ENCODE results near the gene NDUFC2. TPM values are rescaled to one million over a fixed set of nuclear protein-coding genes. Genes with fewer than 3 reads are reported as not detected.

The NDUFC2 gene
- polyA plus RNA-seq, 1 donor from 2014 or later = 269 TPM

DNA sequence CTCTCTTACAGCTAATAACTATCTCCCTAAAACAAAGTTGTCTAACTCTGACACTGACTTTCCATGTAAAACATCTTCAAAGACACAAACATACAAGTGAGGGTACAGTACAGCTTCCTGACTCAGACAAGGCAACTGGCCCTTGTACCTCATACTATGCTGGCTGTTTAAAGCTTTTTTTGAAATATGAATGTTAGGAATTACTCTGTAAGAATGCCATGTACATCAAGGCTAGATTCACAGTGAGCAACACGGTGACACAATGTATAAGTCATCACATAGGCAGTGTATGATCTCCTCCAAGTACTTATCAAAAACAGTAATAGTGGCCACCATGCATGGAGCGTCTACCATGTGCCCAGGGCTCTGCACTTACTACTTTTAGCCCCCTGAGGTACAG, 31.2 kb upstream of the NDUFC2 start:
- no peak overlapping the region for H3K27ac ChIP-seq (ENCODE audit: low read length)
- no peaks in the 10 kb centered on the region for H4K20me1 ChIP-seq (ENCODE audit: insufficient read depth)
- H3K9me3 ChIP-seq (ENCODE audit: low read length) = no peaks in the 10 kb centered on the region
- H3F3A ChIP-seq (ENCODE audit: insufficient read depth, low read length, poor library complexity, severe bottlenecking) = no peaks in the 10 kb centered on the region
- H3K36me3 ChIP-seq (ENCODE audit: insufficient read depth, low read length) = no peaks in the 10 kb centered on the region
- TF ChIP-seq TAF1 (IDR thresholded peaks at IDR 0.05; ENCODE audit: low read depth) (no peak), EP300 (conservative IDR thresholded peaks at IDR 0.05; ENCODE audit: poor library complexity, severe bottlenecking) (no peak), EZH2 (IDR thresholded peaks at IDR 0.05; ENCODE audit: borderline replicate concordance, insufficient read depth, low read length, poor library complexity, severe bottlenecking) (no peak), MXI1 (conservative IDR thresholded peaks at IDR 0.05; ENCODE audit: poor library complexity, severe bottlenecking) (no peak), POLR2AphosphoS5 (IDR thresholded peaks at IDR 0.05) (no peak), SMC3 (conservative IDR thresholded peaks at IDR 0.05; ENCODE audit: poor library complexity) (no peak), RAD21 (conservative IDR thresholded peaks at IDR 0.05) (no peak)
- TF ChIP-seq, protein P1, sequence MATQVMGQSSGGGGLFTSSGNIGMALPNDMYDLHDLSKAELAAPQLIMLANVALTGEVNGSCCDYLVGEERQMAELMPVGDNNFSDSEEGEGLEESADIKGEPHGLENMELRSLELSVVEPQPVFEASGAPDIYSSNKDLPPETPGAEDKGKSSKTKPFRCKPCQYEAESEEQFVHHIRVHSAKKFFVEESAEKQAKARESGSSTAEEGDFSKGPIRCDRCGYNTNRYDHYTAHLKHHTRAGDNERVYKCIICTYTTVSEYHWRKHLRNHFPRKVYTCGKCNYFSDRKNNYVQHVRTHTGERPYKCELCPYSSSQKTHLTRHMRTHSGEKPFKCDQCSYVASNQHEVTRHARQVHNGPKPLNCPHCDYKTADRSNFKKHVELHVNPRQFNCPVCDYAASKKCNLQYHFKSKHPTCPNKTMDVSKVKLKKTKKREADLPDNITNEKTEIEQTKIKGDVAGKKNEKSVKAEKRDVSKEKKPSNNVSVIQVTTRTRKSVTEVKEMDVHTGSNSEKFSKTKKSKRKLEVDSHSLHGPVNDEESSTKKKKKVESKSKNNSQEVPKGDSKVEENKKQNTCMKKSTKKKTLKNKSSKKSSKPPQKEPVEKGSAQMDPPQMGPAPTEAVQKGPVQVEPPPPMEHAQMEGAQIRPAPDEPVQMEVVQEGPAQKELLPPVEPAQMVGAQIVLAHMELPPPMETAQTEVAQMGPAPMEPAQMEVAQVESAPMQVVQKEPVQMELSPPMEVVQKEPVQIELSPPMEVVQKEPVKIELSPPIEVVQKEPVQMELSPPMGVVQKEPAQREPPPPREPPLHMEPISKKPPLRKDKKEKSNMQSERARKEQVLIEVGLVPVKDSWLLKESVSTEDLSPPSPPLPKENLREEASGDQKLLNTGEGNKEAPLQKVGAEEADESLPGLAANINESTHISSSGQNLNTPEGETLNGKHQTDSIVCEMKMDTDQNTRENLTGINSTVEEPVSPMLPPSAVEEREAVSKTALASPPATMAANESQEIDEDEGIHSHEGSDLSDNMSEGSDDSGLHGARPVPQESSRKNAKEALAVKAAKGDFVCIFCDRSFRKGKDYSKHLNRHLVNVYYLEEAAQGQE (IDR thresholded peaks at IDR 0.05; ENCODE audit: borderline replicate concordance) = no peak
- TF ChIP-seq, protein P2, sequence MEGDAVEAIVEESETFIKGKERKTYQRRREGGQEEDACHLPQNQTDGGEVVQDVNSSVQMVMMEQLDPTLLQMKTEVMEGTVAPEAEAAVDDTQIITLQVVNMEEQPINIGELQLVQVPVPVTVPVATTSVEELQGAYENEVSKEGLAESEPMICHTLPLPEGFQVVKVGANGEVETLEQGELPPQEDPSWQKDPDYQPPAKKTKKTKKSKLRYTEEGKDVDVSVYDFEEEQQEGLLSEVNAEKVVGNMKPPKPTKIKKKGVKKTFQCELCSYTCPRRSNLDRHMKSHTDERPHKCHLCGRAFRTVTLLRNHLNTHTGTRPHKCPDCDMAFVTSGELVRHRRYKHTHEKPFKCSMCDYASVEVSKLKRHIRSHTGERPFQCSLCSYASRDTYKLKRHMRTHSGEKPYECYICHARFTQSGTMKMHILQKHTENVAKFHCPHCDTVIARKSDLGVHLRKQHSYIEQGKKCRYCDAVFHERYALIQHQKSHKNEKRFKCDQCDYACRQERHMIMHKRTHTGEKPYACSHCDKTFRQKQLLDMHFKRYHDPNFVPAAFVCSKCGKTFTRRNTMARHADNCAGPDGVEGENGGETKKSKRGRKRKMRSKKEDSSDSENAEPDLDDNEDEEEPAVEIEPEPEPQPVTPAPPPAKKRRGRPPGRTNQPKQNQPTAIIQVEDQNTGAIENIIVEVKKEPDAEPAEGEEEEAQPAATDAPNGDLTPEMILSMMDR (IDR thresholded peaks at IDR 0.05; ENCODE audit: poor library complexity, severe bottlenecking) = no peak
- H3K79me2 ChIP-seq (replicated peaks; ENCODE audit: insufficient read depth, low read length) = no peaks in the 10 kb centered on the region
- H3K9ac ChIP-seq (ENCODE audit: low read length) = no peak overlapping the region
- H2AFZ ChIP-seq (ENCODE audit: low read depth, low read length) = no peak overlapping the region
- no peak overlapping the region for H3K4me3 ChIP-seq (ENCODE audit: low read length)
- H3K27me3 ChIP-seq (ENCODE audit: insufficient read depth, low read depth, low read length) = no peaks in the 10 kb centered on the region
- H3K9me2 ChIP-seq (ENCODE audit: insufficient read depth, low read length) = no peaks in the 10 kb centered on the region
- H3K4me2 ChIP-seq (ENCODE audit: low read length) = no peak overlapping the region

DNA sequence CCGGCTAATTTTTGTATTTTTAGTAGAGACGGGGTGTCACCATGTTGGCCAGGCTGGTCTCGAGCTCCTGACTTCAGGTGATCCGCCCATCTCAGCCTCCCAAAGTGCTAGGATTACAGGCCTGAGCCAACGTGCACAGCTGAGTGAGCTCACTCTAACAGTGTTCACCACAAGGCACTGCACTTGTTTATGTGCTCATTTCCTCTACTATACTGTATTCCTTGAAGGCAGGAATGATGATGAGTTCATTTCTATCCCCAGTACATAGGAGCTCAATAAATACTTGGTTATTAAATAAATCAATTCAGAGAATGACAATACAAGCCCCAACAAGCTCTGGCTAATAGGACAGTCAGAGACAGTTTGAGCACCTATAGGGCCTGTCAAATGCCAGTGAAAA, 30.7 kb upstream of the NDUFC2 start:
- Histone ChIP-seq H3K9ac (ENCODE audit: low read length) (no peak overlapping the region), H3K36me3 (ENCODE audit: insufficient read depth, low read length) (no peaks in the 10 kb centered on the region), H3K27ac (ENCODE audit: low read length) (no peak overlapping the region), H3F3A (ENCODE audit: insufficient read depth, low read length, poor library complexity, severe bottlenecking) (no peaks in the 10 kb centered on the region), H3K4me3 (ENCODE audit: low read length) (no peak overlapping the region), H3K79me2 (replicated peaks; ENCODE audit: insufficient read depth, low read length) (no peaks in the 10 kb centered on the region), H4K20me1 (ENCODE audit: insufficient read depth) (no peaks in the 10 kb centered on the region), H3K27me3 (ENCODE audit: insufficient read depth, low read depth, low read length) (no peaks in the 10 kb centered on the region), H3K4me2 (ENCODE audit: low read length) (no peak overlapping the region), H3K9me3 (ENCODE audit: low read length) (no peaks in the 10 kb centered on the region), H2AFZ (ENCODE audit: low read depth, low read length) (no peak overlapping the region), H3K9me2 (ENCODE audit: insufficient read depth, low read length) (no peaks in the 10 kb centered on the region)
- TF ChIP-seq, protein P1 (IDR thresholded peaks at IDR 0.05; ENCODE audit: borderline replicate concordance) = no peak
- TF ChIP-seq, protein P2 (IDR thresholded peaks at IDR 0.05; ENCODE audit: poor library complexity, severe bottlenecking) = no peak
- TF ChIP-seq RAD21 (conservative IDR thresholded peaks at IDR 0.05) = no peak
- TF ChIP-seq EZH2 (IDR thresholded peaks at IDR 0.05; ENCODE audit: borderline replicate concordance, insufficient read depth, low read length, poor library complexity, severe bottlenecking) = no peak
- no peak for TF ChIP-seq POLR2AphosphoS5 (IDR thresholded peaks at IDR 0.05)
- TF ChIP-seq TAF1 (IDR thresholded peaks at IDR 0.05; ENCODE audit: low read depth) = no peak
- no peak for TF ChIP-seq EP300 (conservative IDR thresholded peaks at IDR 0.05; ENCODE audit: poor library complexity, severe bottlenecking)
